HUES48 (cell line): Measurements from ENCODE around the gene DCTN2.
A peak's percentile ranks its signal among the peaks of the same experiment; 100 is the strongest.

Experiments used
- H3K27ac ChIP-seq: one replicate; pipeline ENCODE4 v1.7.0; 2013; ENCODE audit warnings: low read depth, low read length, inconsistent platforms
- H3K27me3 ChIP-seq: 2 replicates; pipeline ENCODE4 v1.6.1; 2013; ENCODE audit warnings: mild to moderate bottlenecking, low read length; ENCODE audit not compliant: control insufficient read depth, insufficient read depth
- H3K36me3 ChIP-seq: 2 replicates; pipeline ENCODE4 v1.6.1; 2013; ENCODE audit warnings: low read length; ENCODE audit not compliant: control insufficient read depth, insufficient read depth
- H3K4me1 ChIP-seq: 2 replicates; pipeline ENCODE4 v1.6.1; 2013; ENCODE audit warnings: mild to moderate bottlenecking, low read length; ENCODE audit not compliant: control insufficient read depth, insufficient read depth
- H3K4me3 ChIP-seq: 2 replicates; pipeline ENCODE4 v1.5.1; 2013; ENCODE audit warnings: mild to moderate bottlenecking, low read depth, low read length
- H3K9ac ChIP-seq: 2 replicates; pipeline ENCODE4 v1.6.1; 2013; ENCODE audit warnings: mild to moderate bottlenecking, low read depth, low read length, moderate library complexity
- H3K9me3 ChIP-seq: 2 replicates; pipeline ENCODE4 v1.6.1; 2013; ENCODE audit warnings: low read length; ENCODE audit not compliant: control insufficient read depth, insufficient read depth

The DCTN2 gene

DNA sequence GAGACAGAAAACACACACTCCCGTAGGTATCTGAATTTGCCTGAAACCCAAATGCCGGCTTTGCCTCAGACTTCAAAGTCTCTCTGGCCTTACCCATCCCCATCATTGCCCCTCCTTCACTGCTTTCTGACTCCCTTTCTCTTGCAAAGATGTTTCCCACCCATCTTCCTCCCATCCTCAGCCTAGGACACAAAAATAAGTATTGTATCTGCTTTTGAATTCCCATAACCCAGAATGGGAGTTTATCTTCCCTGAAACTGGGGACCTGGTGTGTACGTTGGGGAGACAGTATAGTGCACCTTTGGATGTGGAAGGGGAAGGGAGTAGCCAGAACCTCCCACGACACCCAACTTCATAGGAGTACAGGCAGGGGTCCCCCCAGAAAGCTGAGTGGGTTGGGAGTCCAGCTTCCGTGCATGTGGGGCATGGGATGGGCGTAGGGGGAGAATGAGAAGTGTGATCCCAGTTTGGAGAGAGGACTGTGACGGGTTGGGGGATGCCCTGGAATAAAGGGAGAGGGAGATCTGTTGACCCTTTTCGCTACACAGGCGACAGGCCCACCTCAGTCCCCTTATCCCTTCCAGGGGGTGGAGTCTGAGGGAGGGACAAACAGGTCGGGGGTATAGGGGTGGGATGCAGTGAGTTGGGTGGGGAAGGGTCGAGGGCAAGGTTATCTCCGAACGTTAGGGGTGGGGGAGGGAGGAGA lies 2.4 kb upstream of the DCTN2 start:
- H3K9ac ChIP-seq = no peak overlapping the region
- H3K9me3 ChIP-seq = no peaks in the 10 kb centered on the region
- peaks cover 13% of the 10 kb centered on the region; the same call in 1 of the 2 replicates for H3K27me3 ChIP-seq
- no peak overlapping the region for H3K27ac ChIP-seq
- peaks cover 23% of the 10 kb centered on the region for H3K4me1 ChIP-seq
- peak overlapping the region; percentile 95 for H3K4me3 ChIP-seq
- peaks cover 3% of the 10 kb centered on the region; the same call in 1 of the 2 replicates for H3K36me3 ChIP-seq

DNA sequence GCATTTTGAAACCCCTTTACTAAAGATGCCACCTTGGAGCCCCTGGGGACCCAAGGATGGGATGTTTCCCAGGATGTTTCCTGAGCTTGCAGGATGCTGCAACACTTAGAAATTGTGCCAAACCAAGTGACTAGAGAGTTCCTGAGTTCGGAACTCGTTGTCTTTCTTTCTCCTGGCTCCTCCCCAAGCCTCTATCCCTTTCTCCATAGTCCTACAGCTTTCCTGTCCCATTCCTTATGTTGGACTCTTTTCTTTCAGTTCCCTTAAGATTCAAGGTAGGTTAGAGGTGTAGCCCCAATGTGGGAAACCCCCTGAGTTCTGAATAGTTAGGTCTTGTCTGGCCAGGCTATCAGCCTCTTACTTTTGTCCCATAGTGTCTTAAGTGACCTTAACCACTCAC lies 1.5 kb upstream of the DCTN2 start:
- Histone ChIP-seq H3K27ac (no peak overlapping the region), H3K36me3 (peaks cover 3% of the 10 kb centered on the region; the same call in 1 of the 2 replicates), H3K4me3 (no peak overlapping the region), H3K9ac (no peak overlapping the region), H3K4me1 (peaks cover 23% of the 10 kb centered on the region), H3K27me3 (peaks cover 13% of the 10 kb centered on the region; the same call in 1 of the 2 replicates), H3K9me3 (no peaks in the 10 kb centered on the region)

DNA sequence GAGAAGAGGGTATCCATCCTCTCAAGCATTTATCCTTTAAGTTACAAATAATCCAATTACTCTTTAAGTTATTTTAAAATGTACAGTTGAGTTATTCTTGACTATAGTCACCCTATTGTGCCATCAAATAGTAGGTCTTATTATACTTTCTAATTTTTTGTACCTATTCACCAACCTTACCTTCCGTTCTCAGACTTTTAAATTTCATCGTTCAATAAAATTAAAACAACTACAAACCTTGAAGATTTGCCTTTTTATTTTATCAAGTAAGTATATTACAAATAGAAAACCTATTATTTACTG lies 972 bp upstream of the DCTN2 start:
- H3K4me3 ChIP-seq = no peak overlapping the region
- H3K9ac ChIP-seq = no peak overlapping the region
- H3K27ac ChIP-seq = no peak overlapping the region
- peaks cover 23% of the 10 kb centered on the region for H3K4me1 ChIP-seq
- H3K36me3 ChIP-seq = peaks cover 3% of the 10 kb centered on the region; the same call in 1 of the 2 replicates
- peaks cover 13% of the 10 kb centered on the region; the same call in 1 of the 2 replicates for H3K27me3 ChIP-seq
- H3K9me3 ChIP-seq = no peaks in the 10 kb centered on the region

DNA sequence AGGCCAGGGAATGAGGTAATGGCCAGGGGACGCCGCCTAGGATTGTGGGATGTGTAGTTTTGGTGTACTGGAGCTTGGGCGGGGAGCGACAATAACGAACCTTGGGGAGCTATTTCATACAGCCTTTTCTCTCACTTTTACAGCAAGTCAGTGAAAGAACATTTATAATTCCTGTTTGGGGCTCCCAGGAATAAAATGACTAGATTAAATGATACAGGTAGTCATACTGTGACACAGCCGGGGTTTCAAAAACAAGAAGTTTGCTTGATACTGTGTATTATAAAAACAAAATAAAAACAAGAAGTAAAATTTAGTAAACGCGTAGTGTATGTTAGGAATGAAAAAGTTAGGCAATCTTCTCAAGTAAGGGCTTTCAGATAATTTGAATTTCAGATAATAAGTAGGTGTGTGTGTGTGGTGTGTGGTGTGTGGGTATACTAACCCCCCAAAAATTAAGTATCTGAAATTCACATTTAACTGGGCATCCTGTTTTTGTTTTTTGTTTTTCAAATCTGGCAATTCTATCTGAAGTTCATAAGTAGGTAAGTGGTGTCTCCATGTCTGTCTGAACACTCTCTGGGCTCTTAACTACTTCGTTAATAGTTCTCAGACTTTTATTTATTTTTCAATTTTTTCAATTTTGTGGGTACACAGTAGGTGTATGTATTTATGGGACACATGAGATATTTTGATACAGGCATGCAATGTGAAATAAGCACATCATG lies 458 bp upstream of the DCTN2 start:
- Histone ChIP-seq H3K36me3 (0 out of 2 replicates have a peak, but pooled peaks cover 3% of the 10 kb centered on the region), H3K4me1 (peaks cover 23% of the 10 kb centered on the region), H3K27ac (no peak overlapping the region), H3K9ac (no peak overlapping the region), H3K4me3 (peak overlapping the region; percentile 80; the same call in 1 of the 2 replicates), H3K9me3 (no peaks in the 10 kb centered on the region), H3K27me3 (peaks cover 13% of the 10 kb centered on the region; the same call in 1 of the 2 replicates)

DNA sequence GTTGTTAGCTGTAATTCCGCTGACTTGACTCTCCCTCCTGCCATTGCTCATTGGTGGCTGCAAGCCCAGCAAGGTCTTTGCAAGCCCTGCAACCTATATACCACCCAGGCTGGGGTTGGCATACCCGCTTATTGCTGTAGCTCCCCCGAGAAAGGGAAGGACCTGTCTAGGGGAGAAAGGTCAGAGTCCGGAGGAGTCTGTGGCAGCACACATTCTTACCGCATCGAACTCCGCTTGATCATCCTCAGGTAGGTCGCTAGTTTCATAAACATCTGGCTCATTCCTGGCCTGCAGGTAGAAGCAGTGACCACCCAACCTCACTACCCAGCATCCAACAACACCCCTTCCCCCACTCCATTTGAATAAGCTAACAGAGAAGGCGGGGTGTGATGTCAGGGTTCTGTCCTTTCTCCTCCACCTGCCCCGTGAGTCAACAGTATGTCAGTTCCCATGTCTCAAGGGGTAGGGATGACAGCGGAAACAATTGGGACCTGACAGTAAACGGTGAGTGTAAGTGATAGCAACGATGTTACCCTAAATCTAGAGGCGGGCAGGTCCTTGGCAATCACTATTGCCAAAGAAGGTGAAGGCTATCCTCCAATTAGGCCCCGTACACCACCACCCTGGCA lies 1.1 kb downstream of the DCTN2 start:
- peaks cover 12% of the 10 kb centered on the region for H3K36me3 ChIP-seq
- 0 out of 2 replicates have a peak overlapping the region, but pooled peaks have one; percentile 71 for H3K9ac ChIP-seq
- H3K4me1 ChIP-seq = peaks cover 15% of the 10 kb centered on the region
- H3K4me3 ChIP-seq = peak overlapping the region; percentile 80
- H3K9me3 ChIP-seq = no peaks in the 10 kb centered on the region
- peaks cover 13% of the 10 kb centered on the region; the same call in 1 of the 2 replicates for H3K27me3 ChIP-seq
- no peak overlapping the region for H3K27ac ChIP-seq

DNA sequence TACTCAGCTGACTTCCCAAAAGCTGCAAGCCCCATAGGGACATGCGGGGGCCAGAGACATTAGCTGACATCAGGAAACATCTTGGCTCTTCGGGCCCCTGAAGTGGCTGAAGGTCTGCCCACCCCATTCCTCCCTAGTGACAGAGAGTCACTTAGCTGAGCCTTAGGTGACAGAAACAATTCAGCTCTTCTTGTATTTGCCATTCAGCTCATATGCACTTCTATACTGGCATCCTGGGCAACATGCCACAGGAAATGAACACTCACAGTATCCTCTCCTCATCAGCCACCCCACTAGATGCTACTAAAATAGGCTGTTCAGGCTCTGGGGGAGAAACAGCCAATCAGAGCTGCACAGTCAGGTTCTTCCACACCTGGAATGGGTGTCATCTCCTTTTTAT lies 3.4 kb downstream of the DCTN2 start:
- no peak overlapping the region for H3K9ac ChIP-seq
- H3K27ac ChIP-seq = no peak overlapping the region
- H3K9me3 ChIP-seq = no peaks in the 10 kb centered on the region
- peaks cover 8% of the 10 kb centered on the region for H3K4me1 ChIP-seq
- H3K27me3 ChIP-seq = peaks cover 5% of the 10 kb centered on the region; the same call in 1 of the 2 replicates
- no peak overlapping the region for H3K4me3 ChIP-seq
- H3K36me3 ChIP-seq = peaks cover 29% of the 10 kb centered on the region

DNA sequence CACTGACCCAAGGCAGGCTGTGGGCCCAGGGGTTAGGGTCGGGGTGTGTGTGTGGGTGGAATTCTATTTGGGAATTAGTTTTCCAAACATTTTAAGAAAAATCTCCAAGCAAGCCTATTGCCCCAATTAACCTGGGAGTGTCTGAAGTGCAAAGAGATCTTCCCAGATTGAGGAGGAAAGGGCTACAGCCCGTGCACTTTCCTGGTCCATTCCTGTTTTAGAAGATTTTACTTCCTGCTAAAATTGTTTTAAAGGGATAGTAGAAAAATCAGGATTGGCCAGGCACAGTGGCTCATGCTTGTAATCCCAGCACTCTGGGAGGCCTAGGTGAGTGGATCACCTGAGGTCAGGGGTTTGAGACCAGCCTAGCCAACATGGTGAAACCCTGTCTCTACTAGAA lies 5.3 kb downstream of the DCTN2 start:
- Histone ChIP-seq H3K27ac (no peak overlapping the region), H3K9me3 (no peaks in the 10 kb centered on the region), H3K4me1 (peaks cover 5% of the 10 kb centered on the region), H3K27me3 (no peaks in the 10 kb centered on the region), H3K36me3 (peaks cover 40% of the 10 kb centered on the region), H3K4me3 (no peak overlapping the region), H3K9ac (no peak overlapping the region)

DNA sequence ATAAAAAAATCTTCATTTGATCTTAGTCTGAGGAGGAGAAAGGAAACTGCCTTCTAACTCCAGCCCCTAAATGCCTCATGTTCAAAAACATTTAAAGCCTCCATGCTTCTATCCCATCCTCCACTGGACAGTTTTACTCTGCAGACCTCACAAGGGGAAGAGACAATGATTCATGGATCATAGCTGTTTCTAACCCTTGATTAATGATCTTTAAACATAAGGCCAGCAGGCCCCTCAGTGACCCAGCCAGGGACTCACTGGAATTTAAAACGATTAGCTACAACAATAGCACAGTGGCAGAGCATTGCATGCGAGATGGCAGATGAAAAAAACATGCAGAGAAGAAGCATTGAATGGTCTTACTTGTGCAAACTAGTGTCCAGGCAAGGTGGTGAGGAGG lies 6.0 kb downstream of the DCTN2 start:
- Histone ChIP-seq H3K4me3 (no peak overlapping the region), H3K36me3 (peaks cover 43% of the 10 kb centered on the region), H3K9ac (no peak overlapping the region), H3K27me3 (no peaks in the 10 kb centered on the region), H3K27ac (no peak overlapping the region), H3K9me3 (no peaks in the 10 kb centered on the region), H3K4me1 (peaks cover 10% of the 10 kb centered on the region)

DNA sequence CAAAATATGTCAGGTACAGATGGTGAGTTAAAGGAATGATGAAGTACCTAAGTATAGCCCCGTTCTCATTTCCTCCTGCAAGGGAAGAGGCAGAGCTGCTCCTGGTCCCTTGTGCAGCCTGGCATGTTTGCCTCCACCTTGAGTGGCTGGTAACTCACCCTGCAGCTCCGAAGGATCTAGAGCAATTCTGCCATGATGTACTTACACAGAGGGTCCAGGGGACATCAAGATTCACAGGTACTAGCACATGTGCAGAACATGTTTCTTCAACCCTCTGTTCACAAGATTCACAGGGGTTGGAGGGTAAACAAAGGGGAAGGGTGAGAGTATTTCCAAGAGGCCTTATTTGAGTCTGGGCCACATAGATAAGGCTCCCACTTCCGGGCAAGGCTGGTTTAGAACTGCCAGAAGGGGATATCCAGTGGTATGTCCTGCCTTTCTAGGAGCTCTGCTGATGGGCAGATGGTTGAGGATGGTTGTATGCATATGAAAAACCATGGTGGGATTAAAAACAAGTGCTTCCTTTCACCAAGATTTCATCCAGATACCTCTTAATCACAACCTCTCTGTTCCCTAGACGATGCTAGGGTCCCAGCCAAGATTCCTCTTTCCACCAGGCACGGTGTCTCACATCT lies 7.7 kb downstream of the DCTN2 start:
- no peak overlapping the region for H3K4me3 ChIP-seq
- H3K36me3 ChIP-seq = peaks cover 57% of the 10 kb centered on the region
- peaks cover 10% of the 10 kb centered on the region for H3K4me1 ChIP-seq
- H3K9ac ChIP-seq = no peak overlapping the region
- no peaks in the 10 kb centered on the region for H3K9me3 ChIP-seq
- H3K27me3 ChIP-seq = no peaks in the 10 kb centered on the region
- no peak overlapping the region for H3K27ac ChIP-seq

DNA sequence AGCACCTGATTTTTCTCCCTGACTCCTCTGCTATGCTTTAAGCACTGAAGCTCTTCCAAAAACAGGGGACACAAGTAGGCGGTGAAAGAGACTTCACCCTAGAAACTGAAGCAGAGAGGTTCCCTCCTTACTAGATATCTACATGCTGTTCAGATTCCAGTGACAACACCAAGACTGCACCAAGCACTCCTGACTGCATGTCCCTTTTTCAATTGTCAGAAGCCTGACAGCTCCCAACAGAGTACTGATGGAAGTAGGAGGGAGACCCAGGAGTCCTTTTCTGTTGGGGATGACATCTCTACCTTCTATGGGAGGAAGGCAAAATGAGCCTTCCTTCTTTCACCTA lies 10.4 kb downstream of the DCTN2 start:
- Histone ChIP-seq H3K36me3 (peaks cover 79% of the 10 kb centered on the region), H3K9ac (no peak overlapping the region), H3K9me3 (no peaks in the 10 kb centered on the region), H3K4me1 (peaks cover 10% of the 10 kb centered on the region), H3K4me3 (no peak overlapping the region), H3K27me3 (no peaks in the 10 kb centered on the region), H3K27ac (no peak overlapping the region)
